Stimulated activated CD4-positive, alpha-beta T cell treated with anti-CD3 and anti-CD28 coated beads, Interleukin-1b, Interleukin-23, amount 100 ng/mL, for 48 hours (primary cell): ENCODE measurements around the gene BAHCC1.
A peak's percentile ranks its signal among the peaks of the same experiment; 100 is the strongest.

Source experiments
- DNase-seq: peaks from one replicate; pipeline ENCODE4 v3.0.0-alpha.2; 2020

The BAHCC1 gene

GRCh38 chr17:81398832-81399411 is 3.7 kb downstream of the BAHCC1 start:
- DNase-seq, result no peak

- no peak for DNase-seq
Observed at GRCh38 chr17:81399481-81400153, 4.4 kb downstream of the BAHCC1 start.

GRCh38 chr17:81400154-81400977 is 5.1 kb downstream of the BAHCC1 start:
- DNase-seq, result no peak

GRCh38 chr17:81400996-81401722 is 5.9 kb downstream of the BAHCC1 start:
- DNase-seq, result no peak

- no peak for DNase-seq
Observed at GRCh38 chr17:81401723-81402529, 6.7 kb downstream of the BAHCC1 start.

- no peak for DNase-seq
Observed at GRCh38 chr17:81402530-81402941, 7.3 kb downstream of the BAHCC1 start.

- DNase-seq, result no peak
Observed at GRCh38 chr17:81402981-81403467, 7.8 kb downstream of the BAHCC1 start.

GRCh38 chr17:81403671-81404534 is 8.6 kb downstream of the BAHCC1 start:
- DNase-seq, result no peak

GRCh38 chr17:81404558-81405165 is 9.4 kb downstream of the BAHCC1 start:
- DNase-seq, result no peak

- DNase-seq, result no peak
Observed at GRCh38 chr17:81405411-81405872, 10.2 kb downstream of the BAHCC1 start.

GRCh38 chr17:81406117-81406953 is 11.1 kb downstream of the BAHCC1 start:
- no peak for DNase-seq

GRCh38 chr17:81408049-81408448 is 12.8 kb downstream of the BAHCC1 start:
- DNase-seq, result no peak

GRCh38 chr17:81409190-81409935 is 14.1 kb downstream of the BAHCC1 start:
- DNase-seq, result no peak

- no peak for DNase-seq
Observed at GRCh38 chr17:81410852-81411251, 15.6 kb downstream of the BAHCC1 start.

- DNase-seq, result no peak
Observed at GRCh38 chr17:81411305-81411704, 16.0 kb downstream of the BAHCC1 start.

- peak; percentile 48 for DNase-seq
Observed at GRCh38 chr17:81412490-81413093, 17.3 kb downstream of the BAHCC1 start.

GRCh38 chr17:81413497-81414135 is 18.4 kb downstream of the BAHCC1 start:
- DNase-seq, result no peak
